HepG2 (cell line): Measurements from ENCODE around the gene ZNF24. TPM values are rescaled to one million over a fixed set of nuclear protein-coding genes. Genes with fewer than 3 reads are reported as not detected.
A peak's percentile ranks its signal among the peaks of the same experiment; 100 is the strongest.

ENCODE experiments used
- IRF9 ChIP-seq: sonication (generic); formaldehyde crosslinking; IDR thresholded peaks from 2 replicates; pipeline ENCODE4 v1.8.0; 2022; ENCODE audit warnings: missing genetic modification reagents, mild to moderate bottlenecking, borderline replicate concordance
- KAT8 ChIP-seq: IDR thresholded peaks from 2 replicates; pipeline ENCODE4 v1.6.1; 2016; ENCODE audit warnings: missing genetic modification reagents, missing compliant biosample characterization
- MED8 ChIP-seq: sonication (generic); formaldehyde crosslinking; IDR thresholded peaks from 2 replicates; pipeline ENCODE4 v1.8.1; 2023; ENCODE audit warnings: mild to moderate bottlenecking, missing genetic modification reagents; ENCODE audit not compliant: insufficient replicate concordance
- THAP11 ChIP-seq: IDR thresholded peaks from 2 replicates; pipeline ENCODE4 v1.6.1; 2016; ENCODE audit warnings: missing biosample characterization, missing genetic modification reagents
- ZBTB42 ChIP-seq: sonication (generic); formaldehyde crosslinking; IDR thresholded peaks from 2 replicates; pipeline ENCODE4 v1.5.0; 2020; ENCODE audit warnings: mild to moderate bottlenecking, missing genetic modification reagents
- ZMYM2 ChIP-seq: sonication (generic); formaldehyde crosslinking; IDR thresholded peaks from 2 replicates; pipeline ENCODE4 v1.8.0; 2022; ENCODE audit warnings: mild to moderate bottlenecking, missing genetic modification reagents
- ZNF776 ChIP-seq: sonication (generic); formaldehyde crosslinking; IDR thresholded peaks from 2 replicates; pipeline ENCODE4 v1.4.0; 2020; ENCODE audit warnings: mild to moderate bottlenecking, missing genetic modification reagents
- ZNF792 ChIP-seq: IDR thresholded peaks from 2 replicates; pipeline ENCODE4 v1.6.1; 2016
- polyA plus RNA-seq, 8 experiments: library from polyadenylated mRNA; depleted of rRNA in 3 of 8; stranded (reverse) in 7 of 8; unstranded in 1 of 8; fragments of >200 nt; fragmentation: Illumina TruSeq in 4 of 8; extraction: Trizol in 4 of 8; gene quantifications; 2 replicates each; pipeline versions ENCODE4 v1.2.1 to v1.2.3, GENCODE V29; 2011 to 2016; ENCODE audit warnings: low read depth in 4 of 8, missing spikeins in 1 of 8, mixed read lengths in 1 of 8; ENCODE audit not compliant: insufficient read depth in 1 of 8
- total RNA-seq, 5 experiments: library from RNA; depleted of rRNA; stranded (reverse); fragments of >200 nt; fragmentation: Illumina TruSeq; extraction: Trizol; gene quantifications; 2 replicates each; pipeline ENCODE4 v1.2.3, GENCODE V29; 2016; ENCODE audit warnings: low read depth in 1 of 5
- TF ChIP-seq, protein P1 (sequence below): sonication (generic); formaldehyde crosslinking; IDR thresholded peaks from 2 replicates; pipeline ENCODE4 v1.4.0; 2020; ENCODE audit warnings: missing genetic modification reagents
- TF ChIP-seq, protein P2 (sequence below): sonication (generic); formaldehyde crosslinking; IDR thresholded peaks from 2 replicates; pipeline ENCODE4 v1.4.0; 2020; ENCODE audit warnings: mild to moderate bottlenecking, missing genetic modification reagents
- TF ChIP-seq, protein P3 (sequence below): sonication (generic); formaldehyde crosslinking; IDR thresholded peaks from 2 replicates; pipeline ENCODE4 v1.4.0; 2020; ENCODE audit warnings: missing genetic modification reagents, borderline replicate concordance

ZNF24 gene
- total and polyA plus RNA-seq, 2 of the 13 experiments (the other 11 are each of a cell fraction or from before 2014, with no cell fraction given): 19.5 to 41.1 TPM

- TF ChIP-seq, protein P1, sequence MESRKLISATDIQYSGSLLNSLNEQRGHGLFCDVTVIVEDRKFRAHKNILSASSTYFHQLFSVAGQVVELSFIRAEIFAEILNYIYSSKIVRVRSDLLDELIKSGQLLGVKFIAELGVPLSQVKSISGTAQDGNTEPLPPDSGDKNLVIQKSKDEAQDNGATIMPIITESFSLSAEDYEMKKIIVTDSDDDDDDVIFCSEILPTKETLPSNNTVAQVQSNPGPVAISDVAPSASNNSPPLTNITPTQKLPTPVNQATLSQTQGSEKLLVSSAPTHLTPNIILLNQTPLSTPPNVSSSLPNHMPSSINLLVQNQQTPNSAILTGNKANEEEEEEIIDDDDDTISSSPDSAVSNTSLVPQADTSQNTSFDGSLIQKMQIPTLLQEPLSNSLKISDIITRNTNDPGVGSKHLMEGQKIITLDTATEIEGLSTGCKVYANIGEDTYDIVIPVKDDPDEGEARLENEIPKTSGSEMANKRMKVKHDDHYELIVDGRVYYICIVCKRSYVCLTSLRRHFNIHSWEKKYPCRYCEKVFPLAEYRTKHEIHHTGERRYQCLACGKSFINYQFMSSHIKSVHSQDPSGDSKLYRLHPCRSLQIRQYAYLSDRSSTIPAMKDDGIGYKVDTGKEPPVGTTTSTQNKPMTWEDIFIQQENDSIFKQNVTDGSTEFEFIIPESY (CRISPR knock-in tag): no peak
- TF ChIP-seq, protein P2, sequence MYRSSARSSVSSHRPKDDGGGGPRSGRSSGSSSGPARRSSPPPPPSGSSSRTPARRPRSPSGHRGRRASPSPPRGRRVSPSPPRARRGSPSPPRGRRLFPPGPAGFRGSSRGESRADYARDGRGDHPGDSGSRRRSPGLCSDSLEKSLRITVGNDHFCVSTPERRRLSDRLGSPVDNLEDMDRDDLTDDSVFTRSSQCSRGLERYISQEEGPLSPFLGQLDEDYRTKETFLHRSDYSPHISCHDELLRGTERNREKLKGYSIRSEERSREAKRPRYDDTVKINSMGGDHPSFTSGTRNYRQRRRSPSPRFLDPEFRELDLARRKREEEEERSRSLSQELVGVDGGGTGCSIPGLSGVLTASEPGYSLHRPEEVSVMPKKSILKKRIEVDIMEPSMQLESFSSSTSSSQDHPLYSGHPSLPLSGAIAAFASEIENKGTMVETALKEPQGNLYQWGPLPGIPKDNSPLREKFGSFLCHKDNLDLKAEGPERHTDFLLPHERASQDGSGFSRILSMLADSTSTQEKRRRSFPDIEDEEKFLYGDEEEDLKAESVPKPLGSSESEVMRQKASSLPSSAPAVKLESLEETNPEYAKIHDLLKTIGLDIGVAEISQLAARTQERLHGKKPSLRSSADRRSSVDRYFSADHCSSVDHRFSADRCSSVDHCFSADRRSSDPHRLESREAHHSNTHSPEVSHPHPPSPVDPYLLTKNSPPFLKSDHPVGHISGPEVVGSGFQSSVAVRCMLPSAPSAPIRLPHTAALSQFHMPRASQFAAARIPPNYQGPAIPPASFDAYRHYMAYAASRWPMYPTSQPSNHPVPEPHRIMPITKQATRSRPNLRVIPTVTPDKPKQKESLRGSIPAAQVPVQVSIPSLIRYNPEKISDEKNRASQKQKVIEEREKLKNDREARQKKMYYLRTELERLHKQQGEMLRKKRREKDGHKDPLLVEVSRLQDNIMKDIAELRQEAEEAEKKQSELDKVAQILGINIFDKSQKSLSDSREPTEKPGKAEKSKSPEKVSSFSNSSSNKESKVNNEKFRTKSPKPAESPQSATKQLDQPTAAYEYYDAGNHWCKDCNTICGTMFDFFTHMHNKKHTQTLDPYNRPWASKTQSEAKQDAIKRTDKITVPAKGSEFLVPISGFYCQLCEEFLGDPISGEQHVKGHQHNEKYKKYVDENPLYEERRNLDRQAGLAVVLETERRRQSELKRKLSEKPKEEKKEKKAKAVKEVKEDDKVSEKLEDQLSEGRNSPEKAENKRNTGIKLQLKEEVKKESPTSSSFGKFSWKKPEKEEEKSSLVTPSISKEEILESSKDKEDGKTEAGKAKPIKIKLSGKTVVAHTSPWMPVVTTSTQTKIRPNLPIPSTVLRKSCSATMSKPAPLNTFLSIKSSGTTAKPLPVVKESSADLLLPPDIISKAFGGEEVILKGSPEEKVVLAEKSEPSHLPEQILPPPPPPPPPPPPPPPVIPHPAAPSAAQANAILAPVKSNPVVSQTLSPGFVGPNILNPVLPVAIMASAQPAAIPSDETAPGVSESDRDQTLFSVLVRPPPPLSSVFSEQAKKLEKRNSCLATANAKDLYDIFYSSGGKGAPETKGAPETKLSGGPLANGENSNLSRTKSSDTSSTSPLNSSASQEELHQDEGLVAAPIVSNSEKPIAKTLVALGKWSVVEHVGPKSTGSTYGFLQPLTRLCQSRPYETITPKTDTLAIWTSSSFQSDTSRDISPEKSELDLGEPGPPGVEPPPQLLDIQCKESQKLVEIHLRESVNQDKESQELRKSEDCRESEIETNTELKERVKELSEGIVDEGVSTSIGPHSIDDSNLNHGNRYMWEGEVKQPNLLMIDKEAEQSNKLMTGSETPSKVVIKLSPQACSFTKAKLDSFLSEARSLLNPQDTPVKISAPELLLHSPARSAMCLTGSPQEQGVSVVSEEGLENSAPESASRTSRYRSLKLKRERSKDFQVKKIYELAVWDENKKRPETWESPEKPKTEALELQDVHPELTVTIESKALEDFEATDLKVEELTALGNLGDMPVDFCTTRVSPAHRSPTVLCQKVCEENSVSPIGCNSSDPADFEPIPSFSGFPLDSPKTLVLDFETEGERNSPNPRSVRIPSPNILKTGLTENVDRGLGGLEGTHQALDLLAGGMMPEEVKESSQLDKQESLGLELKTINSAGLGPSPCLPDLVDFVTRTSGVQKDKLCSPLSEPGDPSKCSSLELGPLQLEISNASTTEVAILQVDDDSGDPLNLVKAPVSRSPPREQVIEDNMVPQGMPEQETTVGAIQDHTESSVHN (CRISPR knock-in tag): no peak
- TF ChIP-seq THAP11 (CRISPR knock-in tag) (peak; percentile 75), MED8 (CRISPR knock-in tag) (no peak), KAT8 (CRISPR knock-in tag) (peak; percentile 61; the same call in 1 of the 2 replicates), IRF9 (CRISPR knock-in tag) (no peak), ZNF792 (CRISPR knock-in tag) (0 out of 2 replicates have a peak, but pooled peaks have one; percentile 14), ZNF776 (no peak), ZMYM2 (no peak), ZBTB42 (CRISPR knock-in tag) (no peak)
- TF ChIP-seq, protein P3, sequence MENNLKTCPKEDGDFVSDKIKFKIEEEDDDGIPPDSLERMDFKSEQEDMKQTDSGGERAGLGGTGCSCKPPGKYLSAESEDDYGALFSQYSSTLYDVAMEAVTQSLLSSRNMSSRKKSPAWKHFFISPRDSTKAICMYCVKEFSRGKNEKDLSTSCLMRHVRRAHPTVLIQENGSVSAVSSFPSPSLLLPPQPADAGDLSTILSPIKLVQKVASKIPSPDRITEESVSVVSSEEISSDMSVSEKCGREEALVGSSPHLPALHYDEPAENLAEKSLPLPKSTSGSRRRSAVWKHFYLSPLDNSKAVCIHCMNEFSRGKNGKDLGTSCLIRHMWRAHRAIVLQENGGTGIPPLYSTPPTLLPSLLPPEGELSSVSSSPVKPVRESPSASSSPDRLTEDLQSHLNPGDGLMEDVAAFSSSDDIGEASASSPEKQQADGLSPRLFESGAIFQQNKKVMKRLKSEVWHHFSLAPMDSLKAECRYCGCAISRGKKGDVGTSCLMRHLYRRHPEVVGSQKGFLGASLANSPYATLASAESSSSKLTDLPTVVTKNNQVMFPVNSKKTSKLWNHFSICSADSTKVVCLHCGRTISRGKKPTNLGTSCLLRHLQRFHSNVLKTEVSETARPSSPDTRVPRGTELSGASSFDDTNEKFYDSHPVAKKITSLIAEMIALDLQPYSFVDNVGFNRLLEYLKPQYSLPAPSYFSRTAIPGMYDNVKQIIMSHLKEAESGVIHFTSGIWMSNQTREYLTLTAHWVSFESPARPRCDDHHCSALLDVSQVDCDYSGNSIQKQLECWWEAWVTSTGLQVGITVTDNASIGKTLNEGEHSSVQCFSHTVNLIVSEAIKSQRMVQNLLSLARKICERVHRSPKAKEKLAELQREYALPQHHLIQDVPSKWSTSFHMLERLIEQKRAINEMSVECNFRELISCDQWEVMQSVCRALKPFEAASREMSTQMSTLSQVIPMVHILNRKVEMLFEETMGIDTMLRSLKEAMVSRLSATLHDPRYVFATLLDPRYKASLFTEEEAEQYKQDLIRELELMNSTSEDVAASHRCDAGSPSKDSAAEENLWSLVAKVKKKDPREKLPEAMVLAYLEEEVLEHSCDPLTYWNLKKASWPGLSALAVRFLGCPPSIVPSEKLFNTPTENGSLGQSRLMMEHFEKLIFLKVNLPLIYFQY (CRISPR knock-in tag): peak; percentile 90
- TF ChIP-seq, all 625 proteins: peak for 41
These were observed 11.0 kb upstream of the ZNF24 start (continued) for GRCh38 chr18:35355140-35355618.
